LHCN-M2 (cell line): Measurements from ENCODE around the gene ATP8A2. TPM values are rescaled to one million over a fixed set of nuclear protein-coding genes. Genes with fewer than 3 reads are reported as not detected.
A peak's percentile ranks its signal among the peaks of the same experiment; 100 is the strongest.

Source experiments
- DNase-seq: peaks from one replicate; pipeline ENCODE4 v3.0.0-alpha.2; 2012; ENCODE audit warnings: low read depth
- total RNA-seq: library from RNA; depleted of rRNA; stranded (reverse); fragments of >200 nt; gene quantifications from 2 replicates; pipeline ENCODE4 v1.2.3, GENCODE V29; 2014

Gene ATP8A2
- total RNA-seq, 1 experiment from 2014 or later: 1.3 TPM

DNA sequence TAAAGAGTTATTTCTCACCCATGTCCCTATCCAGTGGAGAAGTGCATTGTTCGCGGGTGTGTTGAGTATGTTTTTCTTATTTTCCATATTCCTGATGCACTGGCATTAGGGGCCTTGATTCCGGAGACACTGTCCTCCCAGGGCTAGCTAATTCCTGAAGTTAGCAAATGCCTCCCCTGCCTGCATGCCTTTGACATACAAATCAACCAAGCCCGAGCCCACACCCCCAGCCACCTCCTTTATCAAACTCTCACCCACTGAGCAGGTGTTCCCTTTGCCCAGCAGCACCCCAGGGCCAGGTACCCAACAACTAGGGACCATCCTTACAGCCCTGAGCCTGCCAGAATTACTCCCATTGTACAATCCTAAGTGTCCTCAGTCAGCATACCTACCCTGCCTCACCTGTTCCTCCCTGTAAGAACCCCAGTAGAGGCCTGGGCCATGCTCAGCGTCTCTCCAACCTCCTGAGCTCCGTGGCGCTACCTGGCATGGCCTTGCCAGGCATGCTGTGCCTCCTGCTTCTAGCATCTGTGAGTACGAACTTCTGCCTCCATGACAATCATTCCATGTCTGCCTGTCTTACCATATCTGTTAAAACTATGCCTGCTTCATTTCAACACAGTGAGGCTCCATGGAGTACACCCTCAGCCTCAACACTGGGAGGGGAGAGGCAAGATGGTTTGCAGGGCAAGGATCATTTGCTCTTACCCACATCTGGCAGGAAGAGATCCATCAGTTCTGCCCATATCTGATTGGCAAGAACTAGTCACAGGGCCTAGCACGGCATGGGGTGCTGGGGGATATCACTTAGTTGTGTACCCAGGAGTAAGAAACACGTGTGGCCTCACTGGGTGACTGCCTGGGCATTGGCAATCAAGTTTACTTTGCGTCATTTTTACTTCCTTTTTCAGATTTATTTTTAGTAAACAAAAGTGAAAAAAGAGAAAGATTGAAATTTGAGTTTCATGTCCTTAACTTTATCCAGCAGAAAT, 476.2 kb downstream of the ATP8A2 start:
- DNase-seq: no peak

- DNase-seq: peak; percentile 43
Observed at GRCh38 chr13:25848812-25849745, 477.3 kb downstream of the ATP8A2 start.

DNA sequence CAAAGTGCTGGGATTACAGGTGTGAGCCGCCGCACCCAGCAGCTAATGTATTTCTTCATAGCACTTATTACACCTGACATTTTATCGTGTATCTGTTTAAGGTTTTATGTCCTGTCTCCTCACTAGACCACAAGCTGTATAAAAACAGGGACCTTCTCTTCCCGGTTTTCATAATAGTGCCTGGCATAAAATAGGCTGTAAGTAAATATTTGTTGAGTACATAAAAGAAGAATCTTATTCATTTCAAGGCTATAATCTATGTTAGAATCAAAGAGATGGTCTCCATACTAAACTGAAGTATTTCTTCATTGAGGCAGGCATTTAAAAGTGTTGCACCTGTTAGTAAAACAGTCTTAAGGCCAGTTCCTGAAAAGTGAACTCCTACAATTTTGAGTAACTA, 486.1 kb downstream of the ATP8A2 start:
- no peak for DNase-seq

DNA sequence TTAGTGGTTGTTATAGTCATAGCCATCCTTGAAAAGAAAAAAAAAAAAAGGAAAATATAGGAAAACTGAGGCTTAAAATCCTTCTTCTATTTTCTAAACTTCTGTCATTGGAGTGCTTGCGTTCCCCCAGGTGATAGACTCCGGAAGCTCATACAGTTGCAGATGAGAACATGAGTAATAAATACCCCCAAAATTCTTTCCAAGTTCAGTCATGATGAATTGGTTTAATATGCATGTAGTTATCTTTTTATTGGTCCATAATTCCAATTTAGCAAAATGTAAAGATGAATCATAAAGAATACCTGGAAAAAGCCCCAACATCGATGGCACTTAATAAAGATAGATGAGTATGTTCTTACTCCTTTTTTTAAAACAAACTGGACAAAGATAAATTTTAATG, 487.8 kb downstream of the ATP8A2 start:
- no peak for DNase-seq

- no peak for DNase-seq
Observed at GRCh38 chr13:25860265-25860664, 488.5 kb downstream of the ATP8A2 start.

- DNase-seq: peak; percentile 74
Observed at GRCh38 chr13:25860862-25861261, 489.1 kb downstream of the ATP8A2 start.

DNA sequence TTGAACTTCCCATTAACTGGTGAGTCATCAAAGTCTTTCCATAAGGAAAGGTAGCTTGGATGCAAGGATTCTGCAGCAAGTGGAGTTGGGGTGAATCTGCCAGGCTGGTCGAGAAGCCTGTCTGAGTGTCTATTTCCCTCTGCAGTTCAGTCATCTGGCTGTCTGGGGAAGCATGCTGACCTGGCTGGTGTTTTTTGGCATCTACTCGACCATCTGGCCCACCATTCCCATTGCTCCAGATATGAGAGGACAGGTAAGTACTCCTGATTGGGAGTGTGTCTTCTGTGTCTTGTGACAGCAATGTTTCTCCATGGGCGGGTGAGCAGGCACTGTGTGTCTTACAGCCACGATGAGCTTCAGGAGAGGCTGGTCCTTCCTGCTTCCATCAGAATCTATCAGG, 490.4 kb downstream of the ATP8A2 start:
- DNase-seq: no peak

GRCh38 chr13:25864116-25864515, 492.3 kb downstream of the ATP8A2 start:
- no peak for DNase-seq

DNA sequence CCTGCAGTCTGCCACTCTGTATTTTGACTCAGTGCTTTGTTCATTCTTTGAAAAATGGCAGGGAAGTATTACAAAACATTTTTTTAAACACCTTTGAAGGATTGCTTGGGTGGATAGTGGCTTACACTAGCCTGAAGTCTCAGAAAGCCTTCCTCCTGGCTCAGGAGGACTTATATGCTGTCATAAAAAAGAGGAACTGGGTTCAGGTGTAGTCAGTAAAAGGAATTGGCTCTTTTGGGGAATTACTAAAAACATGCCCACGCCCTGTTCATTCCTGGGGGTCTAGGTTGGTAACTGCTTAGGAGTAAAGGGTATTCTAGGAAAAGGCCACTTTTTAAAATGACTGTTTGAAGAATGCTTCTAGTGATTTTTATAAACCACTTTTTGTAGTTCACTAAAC, 493.2 kb downstream of the ATP8A2 start:
- no peak for DNase-seq

DNA sequence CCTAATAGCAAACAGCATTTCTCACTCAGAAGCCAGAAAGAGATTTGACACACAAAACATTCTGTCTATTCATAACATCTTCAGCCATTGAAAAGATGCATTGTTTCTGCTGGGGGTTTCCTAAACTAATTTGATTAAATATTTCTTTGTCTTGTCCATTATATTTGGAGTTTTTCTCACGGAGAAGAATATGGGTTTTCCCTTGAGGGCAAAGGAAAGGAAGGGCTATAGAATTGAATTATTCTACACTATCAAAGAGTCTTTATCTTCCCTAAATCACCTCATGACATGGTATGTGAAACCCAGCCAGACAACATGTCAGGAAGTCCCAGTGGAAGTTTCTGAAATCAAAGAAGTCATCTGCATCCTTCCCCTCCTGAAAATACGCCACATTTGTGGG, 493.6 kb downstream of the ATP8A2 start:
- DNase-seq: no peak

DNA sequence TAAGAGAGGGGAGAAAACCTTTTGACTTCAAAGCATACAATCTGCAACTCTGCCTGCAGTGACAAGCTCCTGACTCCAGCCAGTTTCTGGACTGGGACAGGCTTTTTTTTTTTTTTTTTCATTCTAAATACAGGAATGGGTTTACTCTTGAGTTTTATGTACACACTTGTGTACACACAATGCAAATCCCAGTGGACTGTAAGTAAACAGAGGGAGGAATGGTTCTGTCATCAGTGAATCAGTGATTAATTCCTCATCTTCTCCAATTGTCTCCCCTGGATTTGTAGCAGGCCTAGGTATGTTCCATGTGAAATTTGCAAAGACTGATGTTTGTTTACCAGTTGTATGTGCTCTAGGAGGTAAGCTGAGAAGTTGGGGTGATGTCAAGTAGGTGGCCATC, 495.3 kb downstream of the ATP8A2 start:
- no peak for DNase-seq

GRCh38 chr13:25868490-25868889, 496.7 kb downstream of the ATP8A2 start:
- DNase-seq: no peak

- no peak for DNase-seq
Observed at GRCh38 chr13:25869941-25870340, 498.2 kb downstream of the ATP8A2 start.

GRCh38 chr13:25871389-25872125, 499.8 kb downstream of the ATP8A2 start:
- no peak for DNase-seq

DNA sequence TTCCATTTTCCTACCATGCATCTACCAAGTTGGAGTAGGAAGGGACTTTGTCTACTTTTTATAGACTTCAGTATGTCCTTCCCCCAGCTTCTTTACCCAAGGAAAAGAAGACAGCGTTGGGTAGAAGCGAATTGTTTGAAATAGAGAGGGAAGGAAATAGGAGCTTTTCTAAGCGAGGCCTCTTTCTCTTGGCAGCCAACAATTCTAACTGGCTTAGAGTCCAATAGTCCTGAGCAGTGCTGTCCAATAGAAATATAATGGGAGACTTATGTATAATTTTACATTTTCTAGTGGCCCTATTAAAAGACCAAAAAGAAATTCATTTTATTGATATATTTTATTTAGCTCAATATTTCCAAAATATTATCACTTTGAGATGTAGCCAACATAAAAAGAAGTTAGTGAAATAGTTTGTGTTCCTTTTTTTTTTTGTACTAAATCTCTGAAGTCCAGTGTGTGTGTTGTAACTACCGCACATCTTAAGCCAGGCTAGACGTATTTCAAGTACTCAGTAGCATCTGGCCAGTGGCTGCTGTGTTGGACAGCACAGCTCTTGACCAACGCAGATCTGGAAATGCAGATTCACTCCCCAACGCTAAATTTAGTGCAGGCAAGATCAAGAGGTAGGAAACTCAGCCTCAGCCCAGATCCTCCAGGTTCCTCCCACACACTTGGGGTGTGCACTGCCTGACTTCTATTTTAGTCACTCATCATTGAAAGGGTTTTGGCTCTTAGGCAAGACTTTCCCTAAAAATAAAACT, 500.9 kb downstream of the ATP8A2 start:
- DNase-seq: peak; percentile 49

DNA sequence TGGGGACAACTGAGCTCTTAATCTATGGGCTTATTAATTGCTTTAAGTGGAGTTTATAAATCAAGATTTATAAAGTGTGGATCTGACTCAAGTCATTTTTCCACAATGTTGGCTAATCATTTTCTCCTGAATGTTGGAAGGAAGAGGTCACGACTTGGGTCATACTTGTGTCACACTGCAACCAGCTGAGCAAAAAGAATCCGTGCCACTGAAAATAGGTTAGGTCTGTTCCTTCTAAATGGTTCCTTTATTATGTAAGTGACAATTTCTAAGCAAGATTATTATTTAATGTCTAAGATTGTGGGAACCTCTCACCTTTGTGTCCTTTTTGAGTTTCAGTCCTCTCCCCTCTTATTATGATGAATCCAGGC, 501.5 kb downstream of the ATP8A2 start:
- DNase-seq: no peak

GRCh38 chr13:25874064-25874737, 502.4 kb downstream of the ATP8A2 start:
- DNase-seq: no peak

- DNase-seq: no peak
Observed at GRCh38 chr13:25874907-25875306, 503.1 kb downstream of the ATP8A2 start.

GRCh38 chr13:25876247-25876646, 504.5 kb downstream of the ATP8A2 start:
- DNase-seq: no peak

DNA sequence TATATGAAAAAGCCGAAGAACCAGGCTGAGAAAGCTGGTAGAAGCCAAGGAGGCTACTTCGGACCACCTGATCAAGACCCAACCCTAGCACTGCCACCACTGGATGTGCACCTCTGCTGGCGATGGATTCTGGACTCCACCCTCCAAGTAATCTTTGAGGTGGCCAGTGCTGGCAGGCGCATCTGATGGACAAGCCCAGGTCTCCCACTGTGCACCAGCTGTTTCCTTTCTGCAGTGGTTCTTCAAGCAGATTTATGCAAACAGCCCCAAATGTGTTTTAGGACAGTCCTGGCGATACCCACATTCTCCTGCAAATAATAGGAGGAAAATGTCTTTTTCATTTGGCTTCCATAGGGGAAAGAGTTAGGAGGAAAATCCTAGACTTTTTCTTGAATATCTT, 507.7 kb downstream of the ATP8A2 start:
- no peak for DNase-seq
